AG20443 (cell line): ENCODE data around the gene PLCG2.
"Not testable (repeated sequence)": the region's sequence is repeated elsewhere in the genome, so short reads cannot be mapped to it uniquely, and the experiment has no call there.

Experiments
- DNase-seq: peaks from one replicate; pipeline ENCODE4 v3.0.0; 2012; ENCODE audit warnings: low spot score, mixed read lengths

PLCG2 gene

DNA sequence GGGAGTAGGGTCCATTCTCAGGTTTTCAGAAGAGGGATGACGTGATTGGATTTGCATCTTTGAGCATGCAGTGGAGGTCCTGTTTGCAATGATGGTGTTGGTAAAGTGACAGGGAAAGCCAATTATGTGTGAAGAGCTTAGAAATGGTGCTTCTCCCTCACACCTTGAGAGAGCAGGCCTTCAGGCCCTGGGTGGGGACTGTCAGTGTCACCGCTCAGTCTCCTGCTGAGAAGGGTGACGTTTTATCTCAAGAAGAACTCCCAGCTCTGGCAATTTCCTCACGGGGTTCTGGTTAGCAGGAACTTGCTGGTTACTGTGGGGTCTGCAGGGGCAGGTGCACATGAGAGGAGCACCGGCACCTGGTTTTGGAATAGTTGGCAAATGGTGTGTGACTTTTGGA is 11.2 kb downstream of the PLCG2 start:
- no peak for DNase-seq

DNA sequence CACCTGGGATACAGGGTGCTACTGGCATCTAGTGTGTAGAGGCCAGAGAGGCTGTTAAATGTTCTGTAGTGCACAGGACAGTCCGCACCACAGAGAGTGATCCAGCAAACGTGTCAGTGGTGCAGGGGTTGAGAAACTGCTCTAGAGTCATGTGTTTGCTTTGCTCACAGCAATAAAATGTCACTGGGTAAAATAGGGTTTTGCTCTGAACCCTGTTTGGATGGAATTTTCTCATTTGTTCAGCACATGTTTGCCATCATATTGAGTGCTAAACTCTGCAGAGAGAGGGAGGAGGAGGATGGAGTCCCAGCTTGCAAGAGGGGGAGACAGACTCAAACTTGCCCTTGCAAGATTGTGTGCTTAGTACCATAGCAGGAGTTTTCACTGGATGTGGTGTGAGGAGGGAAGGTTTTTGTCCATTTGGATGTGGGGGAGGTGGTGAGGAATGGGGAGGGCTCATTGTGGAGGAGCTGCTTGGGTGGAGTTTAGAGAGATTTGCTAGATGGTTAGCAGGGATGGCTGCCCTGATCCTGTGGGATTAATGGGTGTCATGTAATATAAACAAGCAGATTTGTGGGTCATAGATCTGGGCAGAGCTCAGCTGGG is 11.8 kb downstream of the PLCG2 start:
- DNase-seq = no peak

DNA sequence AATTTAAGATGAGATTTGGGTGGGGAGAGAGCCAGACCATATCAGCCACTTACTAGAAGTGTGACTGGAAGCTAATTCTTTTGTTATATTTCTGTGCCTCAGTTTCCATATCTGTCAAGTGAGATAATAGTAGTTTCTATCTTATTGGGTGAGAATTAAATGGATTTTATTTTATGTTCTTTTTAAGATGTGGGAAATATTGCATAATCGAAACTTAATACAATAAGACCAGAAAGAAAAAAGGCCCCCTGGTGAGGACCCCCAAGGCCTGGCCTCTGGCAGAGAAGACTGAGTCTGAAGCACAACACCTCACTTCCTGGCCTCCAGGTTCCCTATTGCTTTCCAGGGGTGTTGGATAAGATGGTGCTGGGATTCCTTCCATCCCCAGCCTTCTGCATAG is 13.7 kb downstream of the PLCG2 start:
- DNase-seq = no peak

DNA sequence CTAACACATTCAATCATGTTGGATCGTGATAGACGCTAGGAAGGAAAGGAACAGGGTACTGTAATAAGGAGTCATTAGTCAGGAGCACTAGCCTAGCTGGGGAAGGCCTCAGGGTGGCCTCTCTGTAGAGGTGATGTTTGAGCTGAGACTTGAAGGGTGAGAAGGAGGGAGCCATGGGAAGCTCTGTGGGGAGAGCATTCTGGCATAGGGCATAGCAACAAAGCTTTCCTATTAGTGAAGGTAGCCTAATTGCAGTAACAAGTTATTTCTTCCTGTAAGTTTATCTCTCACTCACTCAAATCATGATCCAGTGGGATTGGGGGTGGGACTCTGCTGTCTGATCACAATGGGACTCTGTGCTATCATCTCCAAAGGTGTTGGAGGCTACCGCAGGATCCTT is 16.1 kb downstream of the PLCG2 start:
- DNase-seq = no peak

DNA sequence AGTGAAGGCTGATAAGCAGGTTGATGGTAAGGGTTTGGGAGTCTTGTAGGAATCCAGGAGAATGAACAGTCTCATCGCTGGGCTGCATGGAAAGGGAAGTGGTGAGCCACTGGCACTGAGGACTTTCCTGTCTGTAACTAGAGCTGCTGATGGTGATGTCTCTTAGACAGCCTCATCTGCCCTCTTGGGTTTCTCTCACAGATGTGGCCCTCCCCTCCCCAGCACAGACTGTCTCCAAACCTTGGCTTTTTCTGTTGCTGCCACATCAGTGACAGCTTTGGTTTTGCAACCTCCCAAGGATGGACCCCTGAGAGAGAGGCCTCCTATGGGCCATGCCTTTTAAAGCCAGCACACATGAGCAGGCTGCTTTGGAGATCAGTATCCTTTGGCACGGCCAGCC is 16.9 kb downstream of the PLCG2 start:
- no peak for DNase-seq

DNA sequence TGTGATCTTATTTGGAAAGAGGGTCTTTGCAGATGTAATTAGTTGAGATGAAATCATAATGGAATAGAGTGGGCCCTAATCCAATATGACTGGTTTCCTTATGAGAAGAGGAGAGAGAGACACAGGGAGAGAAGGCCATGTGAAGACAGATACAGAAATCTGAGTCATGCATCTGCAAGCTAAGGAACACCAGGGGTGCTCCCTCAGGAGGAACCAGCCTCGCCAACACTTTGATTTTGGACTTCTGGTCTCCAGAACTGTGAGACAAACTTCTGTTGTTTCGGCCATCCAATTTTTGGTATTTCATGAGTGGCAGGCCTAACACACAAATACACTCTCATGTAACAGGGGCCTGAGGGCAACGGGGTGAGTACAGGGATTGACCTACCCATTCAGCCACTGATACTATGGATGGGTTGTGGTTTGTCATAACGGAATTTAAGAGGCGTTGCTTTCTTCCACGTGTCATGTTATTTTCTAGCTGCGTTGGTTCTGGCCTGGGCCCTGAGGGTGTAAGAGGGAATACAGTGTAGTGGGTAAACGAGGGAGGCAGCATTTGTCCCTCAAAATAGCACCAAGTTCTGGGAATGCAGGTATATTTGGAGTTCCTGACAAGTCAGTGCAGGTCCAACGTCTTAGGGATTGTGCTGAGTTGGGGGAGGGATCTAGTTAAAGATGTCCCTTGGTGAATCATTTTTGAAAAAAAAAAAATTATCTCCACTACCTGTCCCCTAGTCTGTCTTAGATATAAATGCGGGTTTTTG is 17.7 kb downstream of the PLCG2 start:
- DNase-seq = no peak

DNA sequence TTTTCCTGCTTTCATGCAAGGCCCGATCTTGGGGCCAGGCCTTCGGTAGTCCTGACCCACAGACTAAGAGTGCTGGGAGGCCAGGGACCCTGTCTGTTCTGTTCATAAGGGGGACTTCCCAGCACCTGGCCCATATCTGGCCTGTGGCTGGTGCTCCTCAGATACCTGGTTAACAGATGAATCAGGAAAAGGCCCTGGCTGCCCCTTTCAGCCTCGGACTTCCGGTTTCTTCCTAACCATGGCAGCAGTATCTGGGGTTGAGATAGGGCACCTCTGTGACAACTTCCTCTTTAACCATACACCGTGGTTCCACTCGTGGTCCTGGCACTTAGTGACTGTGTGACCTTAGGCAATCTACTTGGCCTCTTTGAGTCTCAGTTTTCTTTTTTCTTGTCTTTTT is 18.4 kb downstream of the PLCG2 start:
- DNase-seq = no peak

DNA sequence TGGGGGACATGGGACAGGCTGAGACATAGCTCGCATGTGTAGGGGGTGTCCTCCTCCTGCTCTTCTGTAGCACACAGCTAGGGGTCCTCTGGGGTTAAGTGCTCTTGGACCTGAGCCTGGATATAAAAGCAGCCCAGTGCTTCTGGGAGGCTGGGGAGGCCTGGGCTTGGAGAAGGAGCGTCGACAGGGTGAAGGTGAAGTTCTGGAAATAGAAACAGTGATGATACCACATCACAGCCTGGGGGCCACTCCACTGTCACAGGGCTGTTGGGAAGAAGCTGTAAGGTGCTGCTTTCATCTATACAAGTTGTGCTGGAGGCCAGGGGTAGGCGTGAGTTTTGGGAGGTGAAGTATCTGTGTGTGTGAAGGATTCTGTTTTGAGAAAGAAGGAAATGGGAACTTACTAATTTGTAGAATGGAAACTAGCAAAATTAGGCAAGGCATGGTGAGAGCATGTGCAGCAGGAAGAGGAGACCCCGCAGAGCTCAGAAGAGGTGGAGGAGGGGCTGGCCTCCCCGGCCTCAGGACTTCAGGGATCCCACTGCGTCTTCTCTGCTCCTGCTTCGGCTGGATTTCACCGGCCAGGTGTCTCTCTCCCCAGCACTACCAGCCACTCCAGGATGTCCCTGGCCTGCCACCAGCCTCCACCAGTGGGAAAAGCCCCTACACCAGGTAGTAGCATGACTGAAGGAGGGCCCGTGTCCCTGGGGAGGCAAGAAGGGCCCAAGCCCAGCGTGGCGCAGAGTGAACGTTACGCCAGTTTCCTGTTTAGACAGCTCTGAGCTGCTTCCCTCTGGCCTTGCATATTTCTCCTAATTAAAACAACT is 19.4 kb downstream of the PLCG2 start:
- DNase-seq = no peak

DNA sequence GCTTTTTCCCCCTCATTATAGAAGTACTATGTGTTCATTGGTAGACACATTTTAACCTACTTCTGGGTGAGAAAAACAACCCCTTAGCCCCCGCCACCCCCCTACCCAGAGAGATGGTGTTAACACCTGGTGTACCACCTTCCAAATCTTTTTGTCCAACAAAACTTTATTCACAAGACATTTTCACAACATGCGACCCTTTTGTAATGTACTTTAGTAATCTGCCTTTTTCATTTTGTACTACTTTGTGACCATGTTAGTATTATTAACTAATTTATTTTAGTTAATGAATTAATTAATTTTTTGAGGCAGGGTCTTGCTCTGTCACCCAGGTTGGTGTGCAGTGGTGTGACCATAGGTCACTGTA is 20.0 kb downstream of the PLCG2 start:
- DNase-seq = no peak

DNA sequence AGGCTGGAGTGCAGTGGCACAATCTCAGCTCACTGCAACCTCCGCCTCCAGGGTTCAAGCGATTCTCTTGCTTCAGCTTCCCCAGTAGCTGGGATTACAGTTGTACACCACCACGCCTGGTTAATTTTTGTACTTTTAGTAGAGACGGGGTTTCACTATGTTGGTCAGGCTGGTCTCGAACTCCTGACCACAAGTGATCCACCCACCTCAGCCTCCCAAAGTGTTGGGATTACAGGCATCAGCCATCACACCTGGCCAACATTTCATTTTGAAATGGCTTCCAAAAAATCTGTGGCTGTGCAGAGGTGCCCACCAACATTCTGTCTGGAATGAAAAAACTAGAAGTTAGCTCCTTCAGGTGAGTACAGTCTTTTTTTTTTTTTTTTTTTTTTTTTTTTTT is 22.6 kb downstream of the PLCG2 start:
- not testable (repeated sequence) for DNase-seq

DNA sequence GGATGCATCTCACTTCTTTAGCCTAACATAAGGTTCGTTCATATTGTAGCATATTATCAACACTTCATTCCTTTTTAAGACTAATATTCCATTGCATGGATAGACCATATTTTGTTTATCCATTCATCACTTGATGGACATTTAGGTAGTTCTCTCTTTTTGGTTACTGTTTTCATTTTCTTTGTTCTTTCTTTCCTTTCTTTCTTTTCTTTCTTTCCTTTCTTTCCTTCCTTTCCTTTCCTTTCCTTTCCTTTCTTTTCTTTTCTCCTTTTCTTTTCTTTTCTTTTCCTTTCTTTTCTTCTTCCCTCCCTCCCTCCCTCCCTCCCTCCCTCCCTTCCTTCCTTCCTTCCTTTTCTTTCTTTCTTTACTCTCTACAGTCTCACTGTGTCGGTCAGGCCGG is 24.2 kb downstream of the PLCG2 start:
- no peak for DNase-seq

DNA sequence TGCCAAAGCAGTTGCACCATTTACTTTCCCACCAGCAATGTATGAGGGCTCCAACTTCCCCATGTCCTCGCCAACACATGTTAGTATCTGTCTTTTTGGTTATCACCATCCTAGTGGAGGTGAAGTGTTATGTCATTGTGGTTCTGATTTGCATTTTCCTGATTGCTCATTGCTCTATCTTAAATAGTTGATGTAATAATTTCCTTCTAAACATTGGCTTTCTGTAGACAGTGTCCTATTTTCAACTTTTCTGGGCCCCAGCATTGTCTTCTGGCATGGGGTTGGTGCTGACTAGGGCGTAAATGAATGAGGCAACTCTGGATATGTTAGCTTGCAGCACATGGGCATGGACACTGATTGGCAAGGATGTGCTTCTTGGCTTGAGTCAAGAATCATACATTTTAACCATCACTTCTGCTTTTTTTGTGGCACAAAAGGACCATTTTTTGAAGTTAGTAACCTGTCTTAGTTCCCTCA is 25.1 kb downstream of the PLCG2 start:
- no peak for DNase-seq

DNA sequence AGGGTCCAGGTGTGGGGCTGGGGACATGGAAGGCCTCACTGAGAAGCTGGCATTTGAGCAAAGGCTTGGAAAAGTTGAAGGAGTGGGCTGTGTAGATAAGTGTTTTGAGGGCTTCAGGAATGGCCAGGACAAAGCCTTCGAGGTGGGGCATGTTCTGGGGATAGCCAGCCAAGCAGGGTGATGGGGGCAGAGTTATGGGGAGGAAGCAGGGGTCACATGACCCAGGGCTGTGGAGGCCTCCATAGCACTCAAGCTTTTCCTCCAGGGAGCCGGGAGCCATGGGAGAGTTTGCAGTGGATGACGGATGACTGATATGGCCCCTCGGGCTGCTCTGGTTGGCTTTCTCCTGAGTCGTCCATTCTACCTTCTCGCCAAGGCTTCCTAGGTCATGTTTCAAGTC is 27.6 kb downstream of the PLCG2 start:
- DNase-seq = no peak

DNA sequence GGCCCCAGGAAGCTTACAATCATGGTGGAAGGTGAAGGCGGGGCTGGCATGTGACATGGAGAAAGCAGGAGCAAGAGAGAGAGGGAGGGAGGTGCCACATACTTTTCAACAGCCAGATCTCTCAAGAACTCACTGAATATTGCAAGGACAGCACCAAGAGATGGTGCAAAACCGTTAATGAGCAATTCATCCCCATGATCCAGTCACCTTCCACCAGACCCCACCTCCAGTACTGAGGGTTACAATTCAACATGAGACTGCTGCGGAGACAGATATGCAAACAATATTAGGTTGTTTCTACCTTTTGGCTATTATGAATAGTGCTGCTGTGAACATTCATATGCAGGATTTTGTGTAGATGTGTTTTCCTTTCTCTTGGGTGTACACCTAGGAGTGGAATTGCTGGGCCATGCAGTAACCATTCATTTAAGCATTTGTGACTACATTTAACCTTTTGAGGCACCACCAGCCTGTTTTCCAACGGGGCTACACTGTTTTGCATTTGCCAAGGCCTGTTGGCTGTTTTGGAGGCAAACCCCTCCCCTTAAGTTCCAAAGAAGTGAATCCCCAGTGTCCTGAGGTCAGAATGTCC is 28.8 kb downstream of the PLCG2 start:
- no peak for DNase-seq

DNA sequence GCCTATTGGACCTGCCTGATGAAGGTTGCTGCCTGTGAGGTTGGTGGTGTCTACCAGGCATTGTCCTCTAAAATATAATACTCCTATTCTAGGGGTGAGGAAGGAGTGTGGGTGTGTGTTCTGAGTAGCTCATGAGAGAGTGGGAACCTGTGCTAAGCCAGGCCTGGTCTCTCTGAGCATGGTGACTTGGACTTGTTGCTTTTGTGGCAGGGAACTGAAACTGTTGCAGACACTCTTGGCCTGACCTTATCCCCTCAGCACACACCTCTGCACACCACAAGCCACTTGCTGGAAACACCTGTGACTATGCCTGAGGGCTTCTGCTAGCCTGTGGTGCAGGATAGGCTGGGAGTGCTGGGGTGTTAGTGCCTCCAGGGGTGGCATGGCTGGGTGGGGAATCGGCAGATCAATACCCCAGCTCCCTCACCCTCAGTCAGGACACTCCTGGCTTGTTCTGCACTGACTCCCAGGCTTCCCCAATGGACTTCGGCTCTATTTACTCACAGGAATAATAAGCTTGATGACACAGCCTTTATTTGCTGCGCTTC is 29.9 kb downstream of the PLCG2 start:
- DNase-seq = no peak

DNA sequence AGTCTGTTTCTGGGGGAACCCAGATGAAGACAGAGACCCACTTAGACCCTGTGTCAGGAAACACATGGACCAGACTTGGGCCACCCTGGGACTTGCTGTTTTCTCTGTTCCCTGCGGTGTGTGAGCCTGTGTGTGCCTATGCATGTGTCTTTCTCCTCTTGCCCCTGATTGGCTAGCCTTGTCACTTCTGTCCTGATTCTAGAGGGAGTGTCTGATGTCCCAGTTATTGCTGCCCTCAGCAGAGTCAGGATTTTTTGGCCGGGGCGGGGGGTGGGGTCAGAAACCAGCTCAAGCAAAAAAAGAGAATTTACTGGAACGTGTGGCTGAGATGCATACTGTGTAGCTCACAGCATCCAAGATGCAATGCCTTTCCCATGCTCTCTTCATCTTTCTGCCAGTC is 30.5 kb downstream of the PLCG2 start:
- DNase-seq = no peak

DNA sequence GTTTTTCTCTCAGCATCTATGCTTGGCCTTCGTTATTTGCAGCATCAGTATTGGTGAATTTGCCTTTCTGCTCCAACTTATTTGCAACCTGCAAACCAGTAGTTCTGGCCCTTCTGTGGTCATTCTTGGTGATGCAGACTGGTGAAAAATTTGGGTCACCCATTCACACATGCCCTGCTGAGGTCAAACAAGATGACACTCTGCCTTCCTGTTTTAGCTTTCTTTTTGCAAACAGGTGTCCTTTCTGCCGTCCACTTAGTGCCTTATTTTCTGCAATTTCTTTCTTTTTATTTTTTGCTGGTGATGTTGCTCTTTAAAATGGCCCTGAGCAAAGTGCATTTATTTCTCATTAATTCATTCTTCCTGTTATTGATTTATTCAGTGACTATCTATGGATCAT is 31.3 kb downstream of the PLCG2 start:
- DNase-seq = no peak

DNA sequence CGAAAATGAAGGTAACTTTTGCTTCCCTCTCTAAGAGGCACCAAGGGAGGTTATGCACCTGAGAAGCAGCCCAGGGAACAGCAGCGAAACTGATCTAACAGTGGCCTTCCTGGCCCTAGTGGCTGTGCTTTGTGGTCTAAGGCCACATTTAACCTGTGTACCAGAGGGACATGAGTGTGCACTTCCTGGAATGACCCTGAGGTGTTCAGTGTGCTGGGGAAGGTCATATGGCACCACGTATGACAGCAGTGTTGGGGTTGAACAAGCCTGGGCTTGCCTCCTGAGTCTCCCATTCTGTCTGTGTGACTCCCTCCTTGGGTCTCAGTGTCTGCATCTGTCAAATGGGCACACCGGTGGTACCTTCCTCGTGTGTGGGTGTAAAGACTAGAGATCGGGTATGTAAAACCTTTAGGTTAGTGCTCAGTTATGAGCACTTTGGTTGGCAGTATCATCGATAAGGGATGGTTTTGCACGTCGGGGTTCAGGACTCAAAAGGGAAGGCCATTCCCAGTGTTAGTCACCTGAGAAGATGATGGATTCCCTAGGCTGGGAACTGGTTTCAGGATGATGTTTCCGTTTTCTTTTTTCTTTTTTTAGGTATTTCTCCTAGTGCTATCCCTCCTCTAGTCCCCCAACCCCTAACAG is 31.9 kb downstream of the PLCG2 start:
- DNase-seq = no peak

DNA sequence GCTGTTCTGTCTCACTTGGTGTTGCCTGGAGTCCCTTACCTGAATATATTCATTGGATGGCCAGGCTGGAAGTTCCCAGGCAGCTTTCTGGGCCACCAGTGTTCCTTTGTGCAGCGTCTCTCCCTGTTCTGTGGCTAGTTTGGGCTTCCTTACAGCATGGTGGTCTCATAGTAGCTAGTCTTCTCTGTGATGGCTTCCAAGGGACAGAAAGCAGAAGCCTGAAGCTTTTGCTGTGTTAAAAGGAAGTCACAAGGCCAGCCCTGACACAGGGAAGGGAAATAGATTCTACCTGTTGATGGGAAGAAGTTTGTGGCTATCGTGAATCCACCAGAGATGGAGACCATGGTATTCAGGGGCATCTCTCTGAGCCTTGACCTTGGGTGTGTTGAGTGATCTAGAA is 34.6 kb downstream of the PLCG2 start:
- no peak for DNase-seq

DNA sequence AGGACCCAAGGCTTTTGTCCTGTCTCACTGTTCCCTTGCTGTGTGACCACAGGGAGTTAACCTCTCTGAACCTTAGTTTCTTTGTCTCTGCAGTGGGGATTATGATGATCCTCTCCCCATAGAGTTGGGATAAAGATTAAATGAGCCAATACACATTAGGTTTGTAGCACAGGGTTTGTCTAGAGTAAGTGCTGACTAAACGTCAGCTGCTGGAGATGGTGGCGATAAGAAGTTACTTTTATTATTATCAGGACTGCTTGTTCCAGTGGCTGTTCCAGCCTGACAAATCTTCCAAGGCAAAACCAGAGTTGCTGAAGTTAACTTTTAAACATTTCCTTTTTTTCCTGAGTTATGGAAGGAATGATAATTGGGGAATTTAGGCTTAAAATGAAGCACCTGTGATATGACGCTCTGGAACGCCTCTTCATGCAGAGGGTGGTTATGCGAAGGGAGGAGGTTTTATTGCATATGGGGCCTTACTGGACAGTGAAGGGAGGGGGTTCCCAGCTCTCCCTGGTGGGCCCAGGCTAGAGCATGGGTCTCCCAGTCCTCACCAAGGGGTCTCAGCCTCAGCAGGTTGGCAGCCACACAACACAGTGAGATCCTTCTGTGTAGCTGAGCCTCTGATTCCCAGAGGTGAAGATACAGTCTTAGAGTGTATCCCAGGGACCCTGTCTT is 35.8 kb downstream of the PLCG2 start:
- no peak for DNase-seq

DNA sequence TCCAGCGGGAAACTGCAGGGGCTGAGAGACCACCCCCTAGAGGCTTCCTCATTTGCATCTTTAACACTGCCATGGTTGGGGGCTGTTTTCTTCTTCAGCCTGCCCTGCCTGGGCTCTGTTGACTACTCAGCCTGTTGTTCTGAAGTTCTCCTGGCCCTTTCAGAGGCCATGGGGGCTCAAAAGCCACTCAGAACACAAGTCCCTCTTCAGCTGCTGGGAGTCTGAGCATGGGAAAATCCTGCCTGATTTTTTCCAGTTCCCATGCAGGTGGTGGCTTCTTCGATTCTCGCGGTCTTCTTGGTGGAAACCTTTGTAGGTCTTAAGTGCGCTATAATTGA is 36.3 kb downstream of the PLCG2 start:
- DNase-seq = no peak

DNA sequence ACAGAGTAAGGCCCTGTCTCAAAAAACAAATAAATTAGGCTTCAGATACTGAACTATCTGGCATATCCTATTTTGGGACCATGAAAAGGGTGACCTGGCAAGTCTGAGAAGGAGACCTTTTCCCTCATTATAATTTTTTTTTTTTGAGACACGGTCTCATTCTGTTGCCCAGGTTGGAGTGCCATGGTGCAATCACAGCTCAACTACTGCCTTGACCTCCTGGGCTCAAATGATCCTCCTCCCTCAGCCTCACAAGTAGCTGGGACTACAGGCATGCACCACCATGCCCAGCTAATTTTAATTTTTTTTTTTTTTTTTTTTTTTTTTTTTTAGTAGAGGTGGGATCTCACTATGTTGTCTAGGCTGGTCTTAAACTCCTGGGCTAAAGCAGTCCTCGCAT is 37.3 kb downstream of the PLCG2 start:
- DNase-seq = no peak
